ENCODE results near the gene PPP2R5C.

The PPP2R5C gene

GRCh38 chr14:101760138-101761011, 1.1 kb upstream of the PPP2R5C start:
- TF ChIP-seq NFIC (IDR thresholded peaks at IDR 0.05): no peak
- no peak for TF ChIP-seq EGR1 (IDR thresholded peaks at IDR 0.05)
- TF ChIP-seq TEAD4 (IDR thresholded peaks at IDR 0.05): no peak
- peak; percentile 29; the same call in 1 of the 2 replicates for TF ChIP-seq USF1 (IDR thresholded peaks at IDR 0.05)
- TF ChIP-seq, protein P1, sequence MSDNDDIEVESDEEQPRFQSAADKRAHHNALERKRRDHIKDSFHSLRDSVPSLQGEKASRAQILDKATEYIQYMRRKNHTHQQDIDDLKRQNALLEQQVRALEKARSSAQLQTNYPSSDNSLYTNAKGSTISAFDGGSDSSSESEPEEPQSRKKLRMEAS (IDR thresholded peaks at IDR 0.05): peak; percentile 94

- TF ChIP-seq ZBTB7A (IDR thresholded peaks at IDR 0.05; ENCODE audit: low read depth) (peak; percentile 75), CEBPB (IDR thresholded peaks at IDR 0.05) (no peak), EP300 (IDR thresholded peaks at IDR 0.05; ENCODE audit: borderline replicate concordance) (0 out of 2 replicates have a peak, but pooled peaks have one; percentile 21)
- TF ChIP-seq, protein P1 (IDR thresholded peaks at IDR 0.05): no peak; the same call in 1 of the 2 replicates
Observed at GRCh38 chr14:101761881-101762529, 496 bp downstream of the PPP2R5C start.

GRCh38 chr14:101762530-101763101, 1.1 kb downstream of the PPP2R5C start:
- TF ChIP-seq USF1 (IDR thresholded peaks at IDR 0.05) (no peak), ZBTB7A (IDR thresholded peaks at IDR 0.05; ENCODE audit: low read depth) (no peak), TCF12 (IDR thresholded peaks at IDR 0.05; ENCODE audit: low read depth) (no peak), EGR1 (IDR thresholded peaks at IDR 0.05) (no peak), TEAD4 (IDR thresholded peaks at IDR 0.05) (no peak), RAD21 (IDR thresholded peaks at IDR 0.05; ENCODE audit: low read depth) (no peak), YY1 (IDR thresholded peaks at IDR 0.05; ENCODE audit: low read depth) (no peak), NFIC (IDR thresholded peaks at IDR 0.05) (no peak), CEBPB (IDR thresholded peaks at IDR 0.05) (no peak), CREB1 (IDR thresholded peaks at IDR 0.05; ENCODE audit: low read depth) (no peak), EP300 (IDR thresholded peaks at IDR 0.05; ENCODE audit: borderline replicate concordance) (no peak), TAF1 (IDR thresholded peaks at IDR 0.05; ENCODE audit: low read depth) (no peak), FOXM1 (IDR thresholded peaks at IDR 0.05; ENCODE audit: borderline replicate concordance, low read depth) (no peak)
- TF ChIP-seq, protein P1 (IDR thresholded peaks at IDR 0.05): no peak
- TF ChIP-seq, protein P2, sequence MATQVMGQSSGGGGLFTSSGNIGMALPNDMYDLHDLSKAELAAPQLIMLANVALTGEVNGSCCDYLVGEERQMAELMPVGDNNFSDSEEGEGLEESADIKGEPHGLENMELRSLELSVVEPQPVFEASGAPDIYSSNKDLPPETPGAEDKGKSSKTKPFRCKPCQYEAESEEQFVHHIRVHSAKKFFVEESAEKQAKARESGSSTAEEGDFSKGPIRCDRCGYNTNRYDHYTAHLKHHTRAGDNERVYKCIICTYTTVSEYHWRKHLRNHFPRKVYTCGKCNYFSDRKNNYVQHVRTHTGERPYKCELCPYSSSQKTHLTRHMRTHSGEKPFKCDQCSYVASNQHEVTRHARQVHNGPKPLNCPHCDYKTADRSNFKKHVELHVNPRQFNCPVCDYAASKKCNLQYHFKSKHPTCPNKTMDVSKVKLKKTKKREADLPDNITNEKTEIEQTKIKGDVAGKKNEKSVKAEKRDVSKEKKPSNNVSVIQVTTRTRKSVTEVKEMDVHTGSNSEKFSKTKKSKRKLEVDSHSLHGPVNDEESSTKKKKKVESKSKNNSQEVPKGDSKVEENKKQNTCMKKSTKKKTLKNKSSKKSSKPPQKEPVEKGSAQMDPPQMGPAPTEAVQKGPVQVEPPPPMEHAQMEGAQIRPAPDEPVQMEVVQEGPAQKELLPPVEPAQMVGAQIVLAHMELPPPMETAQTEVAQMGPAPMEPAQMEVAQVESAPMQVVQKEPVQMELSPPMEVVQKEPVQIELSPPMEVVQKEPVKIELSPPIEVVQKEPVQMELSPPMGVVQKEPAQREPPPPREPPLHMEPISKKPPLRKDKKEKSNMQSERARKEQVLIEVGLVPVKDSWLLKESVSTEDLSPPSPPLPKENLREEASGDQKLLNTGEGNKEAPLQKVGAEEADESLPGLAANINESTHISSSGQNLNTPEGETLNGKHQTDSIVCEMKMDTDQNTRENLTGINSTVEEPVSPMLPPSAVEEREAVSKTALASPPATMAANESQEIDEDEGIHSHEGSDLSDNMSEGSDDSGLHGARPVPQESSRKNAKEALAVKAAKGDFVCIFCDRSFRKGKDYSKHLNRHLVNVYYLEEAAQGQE (IDR thresholded peaks at IDR 0.05; ENCODE audit: low read depth): no peak

DNA sequence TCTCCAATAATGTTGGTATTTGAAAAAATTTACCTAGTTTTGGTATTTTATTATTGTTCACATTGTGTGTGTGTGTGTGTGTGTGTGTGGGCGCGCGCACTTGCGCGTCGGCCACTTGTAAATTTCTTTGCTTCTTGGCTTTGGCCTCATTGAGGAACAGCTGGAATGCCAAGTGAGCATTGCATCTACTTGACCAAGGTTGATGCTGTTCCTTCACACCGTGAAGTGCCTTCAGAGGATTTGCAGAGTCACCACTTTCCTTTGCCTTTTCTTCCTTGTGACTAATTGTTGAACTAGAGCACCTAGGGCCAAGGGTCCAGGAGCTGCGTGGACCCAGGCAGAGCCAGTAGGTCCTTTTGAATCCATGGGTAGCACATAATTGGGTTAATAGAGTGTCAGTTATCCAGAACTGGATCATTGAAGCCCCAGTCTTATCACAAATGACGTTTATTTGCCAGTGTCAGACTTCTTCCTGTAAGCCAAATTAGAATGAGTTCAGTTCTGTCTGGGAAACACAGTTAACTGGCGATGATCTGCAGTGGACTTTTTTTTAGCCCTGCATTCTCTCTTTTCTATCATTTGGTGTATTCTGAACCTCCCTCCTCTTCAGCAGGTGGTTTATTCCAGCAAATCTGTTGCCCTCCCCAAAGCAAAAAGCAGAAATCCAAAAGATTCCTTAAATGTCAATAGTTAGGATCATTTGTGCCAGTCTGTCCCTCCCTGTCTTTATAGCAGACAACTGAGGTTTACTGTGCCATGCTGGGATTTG, 2.6 kb downstream of the PPP2R5C start:
- TF ChIP-seq CEBPB (IDR thresholded peaks at IDR 0.05): no peak
- TF ChIP-seq YY1 (IDR thresholded peaks at IDR 0.05; ENCODE audit: low read depth): no peak
- TF ChIP-seq, protein P1 (IDR thresholded peaks at IDR 0.05): no peak
- TF ChIP-seq EGR1 (IDR thresholded peaks at IDR 0.05): no peak
- no peak for TF ChIP-seq TCF12 (IDR thresholded peaks at IDR 0.05; ENCODE audit: low read depth)
- TF ChIP-seq, protein P2 (IDR thresholded peaks at IDR 0.05; ENCODE audit: low read depth): no peak
- no peak for TF ChIP-seq NFIC (IDR thresholded peaks at IDR 0.05)
- TF ChIP-seq RAD21 (IDR thresholded peaks at IDR 0.05; ENCODE audit: low read depth): no peak
- TF ChIP-seq FOXM1 (IDR thresholded peaks at IDR 0.05; ENCODE audit: borderline replicate concordance, low read depth): no peak
- TF ChIP-seq TAF1 (IDR thresholded peaks at IDR 0.05; ENCODE audit: low read depth): no peak
- no peak for TF ChIP-seq CREB1 (IDR thresholded peaks at IDR 0.05; ENCODE audit: low read depth)
- no peak for TF ChIP-seq ZBTB7A (IDR thresholded peaks at IDR 0.05; ENCODE audit: low read depth)
- no peak for TF ChIP-seq EP300 (IDR thresholded peaks at IDR 0.05; ENCODE audit: borderline replicate concordance)
- TF ChIP-seq TEAD4 (IDR thresholded peaks at IDR 0.05): no peak
- no peak for TF ChIP-seq USF1 (IDR thresholded peaks at IDR 0.05)
